ENCODE results near the gene ACTR3. TPM values are rescaled to one million over a fixed set of nuclear protein-coding genes. Genes with fewer than 3 reads are reported as not detected.

Gene ACTR3
- total and polyA plus RNA-seq, 10 of the 15 experiments (the other 5 are each of a cell fraction or from before 2014, with no cell fraction given) = 79.1 to 616 (median 471) TPM

DNA sequence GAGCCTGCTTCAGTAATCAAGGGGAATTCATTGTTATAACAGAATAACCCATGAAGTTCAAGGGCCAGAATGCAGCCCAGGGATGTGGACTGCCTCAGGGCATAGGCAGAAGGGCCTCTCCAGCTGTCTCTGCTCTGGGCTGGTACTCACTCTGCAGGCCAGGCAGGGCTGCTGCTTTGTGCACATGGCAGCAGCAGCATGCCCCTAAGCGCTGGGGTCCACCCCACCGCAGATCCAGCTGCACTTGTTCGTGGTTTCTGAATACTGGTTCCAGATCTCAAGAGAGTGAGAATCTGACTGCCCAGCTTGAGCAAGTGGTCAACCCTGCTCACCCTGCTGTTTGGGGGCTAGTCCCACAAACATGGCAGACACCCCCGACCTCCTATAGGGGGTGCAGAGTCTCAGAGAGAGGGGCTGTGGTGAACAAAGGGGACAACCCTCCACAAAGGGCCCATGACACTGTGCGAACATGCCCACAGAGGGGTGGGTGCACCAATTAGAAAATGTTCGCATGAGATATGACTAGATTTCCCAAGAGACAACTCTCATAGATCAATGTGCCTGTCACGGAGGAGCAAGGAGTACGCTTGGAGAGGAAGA is 87.3 kb downstream of the ACTR3 start:
- RAD21 ChIA-PET (ENCODE audit: unreplicated experiment) = interaction anchor here (1.0 to 2.3 kb wide), 2 partner anchors 11 to 29 kb away, joined by 4 to 5 read pairs; no protein-coding TSS in a partner anchor
- H3K9me3 ChIP-seq (replicated peaks; ENCODE audit: control insufficient read depth, insufficient read depth, low read length) = no peaks in the 10 kb centered on the region; the same call in 2 of the 3 replicates
- WGBS (ENCODE audit: insufficient coverage, insufficient replicate concordance, low lambda C conversion rate, missing lambda C conversion rate) = 83% methylated on average over 8 of the region's 8 CpGs
- ATAC-seq (no peak; the same call in 2 of the 3 replicates), DNase-seq (ENCODE audit: low read depth, low spot score) (no peak), FAIRE-seq (no peak)
- H4K20me1 ChIP-seq (ENCODE audit: control insufficient read depth, insufficient read depth) = no peaks in the 10 kb centered on the region
- H3K4me1 ChIP-seq (ENCODE audit: control insufficient read depth, insufficient read depth, low read length) = no peaks in the 10 kb centered on the region
- no peak overlapping the region for H3K9ac ChIP-seq (ENCODE audit: control insufficient read depth, insufficient read depth, low read length)
- in situ Hi-C loops (cut with MboI) (no loop called here), intact Hi-C loops (cut with micrococcal nuclease; ENCODE audit: unreplicated experiment) (loop anchor here (10.0 kb wide), 1 partner anchor 222 kb away; the partner anchor contains the start of gene SLC35F5)
- SMC1A ChIA-PET (ENCODE audit: uncharacterized antibody, unreplicated experiment) = interaction anchor here (1.0 to 3.5 kb wide), 2 partner anchors 11 to 214 kb away, joined by 3 to 12 read pairs; no protein-coding TSS in a partner anchor
- H2AFZ ChIP-seq (ENCODE audit: control insufficient read depth, low read depth, low read length) = no peak overlapping the region
- no peak overlapping the region for H3K4me3 ChIP-seq
- H3K36me3 ChIP-seq (ENCODE audit: control insufficient read depth in 2 of 2, insufficient read depth in 2 of 2, low read length in 1 of 2) = no peaks in the 10 kb centered on the region; a peak in 1 of 4 replicates
- H3K27me3 ChIP-seq (replicated peaks in 1 of 2; ENCODE audit: control insufficient read depth in 2 of 2, insufficient read depth in 2 of 2, low read length in 1 of 2) = no peaks in the 10 kb centered on the region
- H3K79me2 ChIP-seq (ENCODE audit: control insufficient read depth, insufficient read depth, low read length) = no peaks in the 10 kb centered on the region
- POLR2A ChIA-PET = no interaction called here
- CTCF ChIA-PET = interaction anchor here (2.5 to 3.7 kb wide), 2 partner anchors 8 to 11 kb away, joined by 19 to 20 read pairs; no protein-coding TSS in a partner anchor
- TF ChIP-seq POLR2A (IDR thresholded peaks at IDR 0.05; ENCODE audit: low read depth, low read length) (0 out of 2 replicates have a peak, but pooled peaks have one; percentile 29), ZNF207 (IDR thresholded peaks at IDR 0.05; ENCODE audit: borderline replicate concordance) (no peak)
- H3K4me2 ChIP-seq (ENCODE audit: control insufficient read depth, insufficient read depth) = no peak overlapping the region
- no TSS peak for BruUV-seq (replicated peaks)
- no peak overlapping the region for H3K27ac ChIP-seq (ENCODE audit: control insufficient read depth, insufficient read depth)

- BruUV-seq (replicated peaks) = no TSS peak
- H3K36me3 ChIP-seq (ENCODE audit: control insufficient read depth in 2 of 2, insufficient read depth in 2 of 2, low read length in 1 of 2) = no peaks in the 10 kb centered on the region; a peak in 1 of 4 replicates
- no peak overlapping the region for H2AFZ ChIP-seq (ENCODE audit: control insufficient read depth, low read depth, low read length)
- H3K4me1 ChIP-seq (ENCODE audit: control insufficient read depth, insufficient read depth, low read length) = no peaks in the 10 kb centered on the region
- CTCF ChIA-PET = interaction anchor here (0.9 to 3.7 kb wide), 6 partner anchors 9 to 374 kb away, joined by 3 to 20 read pairs (median 4); no protein-coding TSS in a partner anchor
- SMC1A ChIA-PET (ENCODE audit: uncharacterized antibody, unreplicated experiment) = interaction anchor here (1.0 to 3.5 kb wide), 4 partner anchors 12 to 215 kb away, joined by 3 to 12 read pairs (median 3); no protein-coding TSS in a partner anchor
- no peak overlapping the region for H3K27ac ChIP-seq (ENCODE audit: control insufficient read depth, insufficient read depth)
- H4K20me1 ChIP-seq (ENCODE audit: control insufficient read depth, insufficient read depth) = no peaks in the 10 kb centered on the region
- no peak overlapping the region for H3K9ac ChIP-seq (ENCODE audit: control insufficient read depth, insufficient read depth, low read length)
- in situ Hi-C loops (cut with MboI) (no loop called here), intact Hi-C loops (cut with micrococcal nuclease; ENCODE audit: unreplicated experiment) (loop anchor here (10.0 kb wide), 1 partner anchor 223 kb away; the partner anchor contains the start of gene SLC35F5)
- POLR2A ChIA-PET = no interaction called here
- peak; percentile 18 for ATAC-seq
- no peak overlapping the region for H3K4me3 ChIP-seq
- no peak for FAIRE-seq
- 81% methylated on average over 16 of the region's 16 CpGs for WGBS (ENCODE audit: insufficient coverage, insufficient replicate concordance, low lambda C conversion rate, missing lambda C conversion rate)
- no peaks in the 10 kb centered on the region; the same call in 2 of the 3 replicates for H3K9me3 ChIP-seq (replicated peaks; ENCODE audit: control insufficient read depth, insufficient read depth, low read length)
- RAD21 ChIA-PET (ENCODE audit: unreplicated experiment) = interaction anchor here (1.0 to 2.8 kb wide), 3 partner anchors 12 to 278 kb away, joined by 4 to 8 read pairs (median 5); no protein-coding TSS in a partner anchor
- no peak for DNase-seq (ENCODE audit: low read depth, low spot score)
- H3K79me2 ChIP-seq (ENCODE audit: control insufficient read depth, insufficient read depth, low read length) = no peaks in the 10 kb centered on the region
- H3K4me2 ChIP-seq (ENCODE audit: control insufficient read depth, insufficient read depth) = no peak overlapping the region
- no peaks in the 10 kb centered on the region for H3K27me3 ChIP-seq (replicated peaks in 1 of 2; ENCODE audit: control insufficient read depth in 2 of 2, insufficient read depth in 2 of 2, low read length in 1 of 2)
- TF ChIP-seq JUNB (IDR thresholded peaks at IDR 0.05) = no peak
- TF ChIP-seq TBL1XR1 (IDR thresholded peaks at IDR 0.05; ENCODE audit: low read depth, low read length) = no peak
- no peak for TF ChIP-seq SIN3A (IDR thresholded peaks at IDR 0.05; ENCODE audit: low read depth, low read length)
- TF ChIP-seq, protein P1, sequence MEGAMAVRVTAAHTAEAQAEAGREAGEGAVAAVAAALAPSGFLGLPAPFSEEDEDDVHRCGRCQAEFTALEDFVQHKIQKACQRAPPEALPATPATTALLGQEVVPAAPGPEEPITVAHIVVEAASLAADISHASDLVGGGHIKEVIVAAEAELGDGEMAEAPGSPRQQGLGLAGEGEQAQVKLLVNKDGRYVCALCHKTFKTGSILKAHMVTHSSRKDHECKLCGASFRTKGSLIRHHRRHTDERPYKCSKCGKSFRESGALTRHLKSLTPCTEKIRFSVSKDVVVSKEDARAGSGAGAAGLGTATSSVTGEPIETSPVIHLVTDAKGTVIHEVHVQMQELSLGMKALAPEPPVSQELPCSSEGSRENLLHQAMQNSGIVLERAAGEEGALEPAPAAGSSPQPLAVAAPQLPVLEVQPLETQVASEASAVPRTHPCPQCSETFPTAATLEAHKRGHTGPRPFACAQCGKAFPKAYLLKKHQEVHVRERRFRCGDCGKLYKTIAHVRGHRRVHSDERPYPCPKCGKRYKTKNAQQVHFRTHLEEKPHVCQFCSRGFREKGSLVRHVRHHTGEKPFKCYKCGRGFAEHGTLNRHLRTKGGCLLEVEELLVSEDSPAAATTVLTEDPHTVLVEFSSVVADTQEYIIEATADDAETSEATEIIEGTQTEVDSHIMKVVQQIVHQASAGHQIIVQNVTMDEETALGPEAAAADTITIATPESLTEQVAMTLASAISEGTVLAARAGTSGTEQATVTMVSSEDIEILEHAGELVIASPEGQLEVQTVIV (IDR thresholded peaks at IDR 0.05; ENCODE audit: borderline replicate concordance, partially characterized antibody) = no peak
- no peak for TF ChIP-seq MTA2 (IDR thresholded peaks at IDR 0.05; ENCODE audit: low read depth)
These were observed 88.0 kb downstream of the ACTR3 start for GRCh38 chr2:113977660-113978523.
